ENCODE data around the gene TGFBR2. TPM values are rescaled to one million over a fixed set of nuclear protein-coding genes. Genes with fewer than 3 reads are reported as not detected.

Gene TGFBR2
- total and polyA plus RNA-seq, 2 of the 13 experiments (the other 11 are each of a cell fraction or from before 2014, with no cell fraction given), result 82.2 to 187 TPM

DNA sequence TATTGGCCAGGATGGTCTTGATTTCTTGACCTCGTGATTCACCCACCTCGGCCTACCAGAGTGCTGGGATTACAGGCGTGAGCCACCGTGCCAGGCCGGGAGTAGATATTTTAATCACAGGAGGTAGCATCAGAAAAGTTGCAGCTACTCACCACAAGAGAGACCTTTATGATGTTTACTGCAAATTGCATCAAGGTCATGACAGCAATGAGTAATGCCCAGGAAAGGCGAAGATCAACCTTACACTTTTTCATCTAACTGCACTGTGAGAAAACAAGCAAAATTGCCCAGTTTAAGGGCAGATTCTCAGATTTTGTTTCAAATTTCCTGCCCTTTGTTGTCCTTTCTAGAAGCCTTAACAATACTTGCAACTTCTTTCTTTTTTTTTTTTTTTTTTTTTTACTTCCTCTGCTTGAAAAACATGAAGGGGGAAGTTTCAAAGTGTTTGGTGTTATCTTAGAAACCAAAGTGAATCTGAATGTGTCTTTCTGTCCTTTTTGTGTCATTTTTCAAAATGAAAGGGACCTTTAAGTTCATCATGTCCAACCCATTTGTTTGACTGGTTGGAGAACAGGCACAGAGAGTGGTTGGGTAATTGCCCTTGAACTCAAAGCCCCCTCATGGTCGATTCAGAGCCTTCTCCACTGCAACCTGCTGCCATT is 25.0 kb downstream of the TGFBR2 start (continued):
- TF ChIP-seq ZFX (CRISPR knock-in tag; IDR thresholded peaks at IDR 0.05; ENCODE audit: low read depth) (0 out of 2 replicates have a peak, but pooled peaks have one; percentile 34), ZNF674 (CRISPR knock-in tag; IDR thresholded peaks at IDR 0.05; ENCODE audit: low read depth) (no peak), ETV5 (CRISPR knock-in tag; IDR thresholded peaks at IDR 0.05; ENCODE audit: borderline replicate concordance) (peak; percentile 23; the same call in 1 of the 2 replicates), SPEN (CRISPR knock-in tag; IDR thresholded peaks at IDR 0.05; ENCODE audit: low read depth) (0 out of 2 replicates have a peak, but pooled peaks have one; percentile 27), ZNF350 (CRISPR knock-in tag; IDR thresholded peaks at IDR 0.05; ENCODE audit: borderline replicate concordance, low read depth) (no peak), ZNF792 (CRISPR knock-in tag; IDR thresholded peaks at IDR 0.05) (no peak), ISL2 (CRISPR knock-in tag; IDR thresholded peaks at IDR 0.05) (peak; percentile 44; the same call in 1 of the 2 replicates), SAP130 (CRISPR knock-in tag; IDR thresholded peaks at IDR 0.05; ENCODE audit: low read depth) (peak; percentile 47; the same call in 1 of the 2 replicates), FOXA3 (CRISPR knock-in tag; IDR thresholded peaks at IDR 0.05) (peak; percentile 56; the same call in 1 of the 2 replicates), GATAD2A (CRISPR knock-in tag; IDR thresholded peaks at IDR 0.05) (peak; percentile 14; the same call in 1 of the 2 replicates), GATAD1 (CRISPR knock-in tag; IDR thresholded peaks at IDR 0.05) (peak; percentile 10; the same call in 1 of the 2 replicates)
- TF ChIP-seq, protein P1, sequence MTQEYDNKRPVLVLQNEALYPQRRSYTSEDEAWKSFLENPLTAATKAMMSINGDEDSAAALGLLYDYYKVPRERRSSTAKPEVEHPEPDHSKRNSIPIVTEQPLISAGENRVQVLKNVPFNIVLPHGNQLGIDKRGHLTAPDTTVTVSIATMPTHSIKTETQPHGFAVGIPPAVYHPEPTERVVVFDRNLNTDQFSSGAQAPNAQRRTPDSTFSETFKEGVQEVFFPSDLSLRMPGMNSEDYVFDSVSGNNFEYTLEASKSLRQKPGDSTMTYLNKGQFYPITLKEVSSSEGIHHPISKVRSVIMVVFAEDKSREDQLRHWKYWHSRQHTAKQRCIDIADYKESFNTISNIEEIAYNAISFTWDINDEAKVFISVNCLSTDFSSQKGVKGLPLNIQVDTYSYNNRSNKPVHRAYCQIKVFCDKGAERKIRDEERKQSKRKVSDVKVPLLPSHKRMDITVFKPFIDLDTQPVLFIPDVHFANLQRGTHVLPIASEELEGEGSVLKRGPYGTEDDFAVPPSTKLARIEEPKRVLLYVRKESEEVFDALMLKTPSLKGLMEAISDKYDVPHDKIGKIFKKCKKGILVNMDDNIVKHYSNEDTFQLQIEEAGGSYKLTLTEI (CRISPR knock-in tag; conservative IDR thresholded peaks at IDR 0.05), result no peak
- TF ChIP-seq, protein P2, sequence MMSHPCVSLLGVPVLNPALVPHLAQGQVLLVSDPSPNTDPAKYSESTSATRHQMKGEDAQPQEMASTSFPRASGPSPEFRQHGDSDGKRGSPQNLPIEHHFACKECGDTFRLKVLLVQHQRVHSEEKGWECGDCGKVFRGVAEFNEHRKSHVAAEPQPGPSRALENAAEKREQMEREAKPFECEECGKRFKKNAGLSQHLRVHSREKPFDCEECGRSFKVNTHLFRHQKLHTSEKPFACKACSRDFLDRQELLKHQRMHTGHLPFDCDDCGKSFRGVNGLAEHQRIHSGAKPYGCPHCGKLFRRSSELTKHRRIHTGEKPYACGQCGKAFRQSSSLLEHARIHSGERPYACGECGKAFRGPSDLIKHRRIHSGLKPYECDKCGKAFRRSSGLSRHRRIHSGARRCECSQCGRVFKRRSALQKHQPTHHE (CRISPR knock-in tag; IDR thresholded peaks at IDR 0.05; ENCODE audit: borderline replicate concordance), result 0 out of 2 replicates have a peak, but pooled peaks have one; percentile 35

Data from HepG2 (cell line).